ENCODE data around the gene TRIP13.
"Not testable (repeated sequence)": the region's sequence is repeated elsewhere in the genome, so short reads cannot be mapped to it uniquely, and the experiment has no call there.

TRIP13 gene, protein sequence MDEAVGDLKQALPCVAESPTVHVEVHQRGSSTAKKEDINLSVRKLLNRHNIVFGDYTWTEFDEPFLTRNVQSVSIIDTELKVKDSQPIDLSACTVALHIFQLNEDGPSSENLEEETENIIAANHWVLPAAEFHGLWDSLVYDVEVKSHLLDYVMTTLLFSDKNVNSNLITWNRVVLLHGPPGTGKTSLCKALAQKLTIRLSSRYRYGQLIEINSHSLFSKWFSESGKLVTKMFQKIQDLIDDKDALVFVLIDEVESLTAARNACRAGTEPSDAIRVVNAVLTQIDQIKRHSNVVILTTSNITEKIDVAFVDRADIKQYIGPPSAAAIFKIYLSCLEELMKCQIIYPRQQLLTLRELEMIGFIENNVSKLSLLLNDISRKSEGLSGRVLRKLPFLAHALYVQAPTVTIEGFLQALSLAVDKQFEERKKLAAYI

DNA sequence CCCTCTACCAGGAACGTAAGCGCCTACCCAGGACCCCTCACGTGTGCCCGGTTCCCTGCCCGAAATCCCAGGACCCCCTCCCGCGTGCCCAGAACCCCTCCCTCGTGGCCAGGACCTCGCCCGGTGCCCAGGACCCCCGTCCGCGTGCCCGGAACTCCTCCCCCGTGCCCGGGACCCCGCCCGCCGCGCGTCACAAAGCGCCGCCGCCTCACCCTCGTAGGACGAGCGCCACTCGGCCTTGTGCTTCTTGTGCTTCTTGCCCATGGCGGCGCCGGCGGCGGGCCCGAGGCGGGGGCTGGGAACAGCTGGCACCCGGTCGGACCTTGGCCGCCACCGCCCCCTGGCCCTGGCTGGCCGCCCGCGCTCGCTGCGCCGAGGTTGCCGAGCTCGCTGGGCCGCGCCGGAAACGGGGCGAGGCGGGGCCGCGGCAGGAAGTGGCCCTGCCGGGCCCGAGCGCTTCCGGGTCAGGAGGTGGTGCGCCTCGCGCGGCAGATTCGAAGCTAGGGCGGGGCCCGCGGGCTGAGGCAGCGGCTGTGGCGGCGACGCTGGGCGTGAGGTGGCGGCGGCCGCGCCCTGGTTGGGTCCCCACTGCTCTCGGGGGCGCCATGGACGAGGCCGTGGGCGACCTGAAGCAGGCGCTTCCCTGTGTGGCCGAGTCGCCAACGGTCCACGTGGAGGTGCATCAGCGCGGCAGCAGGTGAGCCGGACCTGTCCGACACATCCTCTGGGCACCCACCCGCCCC lies at the start of gene TRIP13, which contains the start of gene BRD9:
TRIP13 (plus strand) TSS at position 491 of the 743 bp plus-strand sequence; CDS start at position 606, 115 bp downstream.
BRD9 (minus strand) TSS at position 408 of the 743 bp plus-strand sequence; CDS start at position 264, 144 bp downstream.
- peak; percentile 79 for DNase-seq
- in situ Hi-C loops (cut with HindIII; ENCODE audit: low pct_ligation_motif_present, low pct_unique_long_range_greater_than_20kb, low sequenced_read_pairs) = no loop called here

DNA sequence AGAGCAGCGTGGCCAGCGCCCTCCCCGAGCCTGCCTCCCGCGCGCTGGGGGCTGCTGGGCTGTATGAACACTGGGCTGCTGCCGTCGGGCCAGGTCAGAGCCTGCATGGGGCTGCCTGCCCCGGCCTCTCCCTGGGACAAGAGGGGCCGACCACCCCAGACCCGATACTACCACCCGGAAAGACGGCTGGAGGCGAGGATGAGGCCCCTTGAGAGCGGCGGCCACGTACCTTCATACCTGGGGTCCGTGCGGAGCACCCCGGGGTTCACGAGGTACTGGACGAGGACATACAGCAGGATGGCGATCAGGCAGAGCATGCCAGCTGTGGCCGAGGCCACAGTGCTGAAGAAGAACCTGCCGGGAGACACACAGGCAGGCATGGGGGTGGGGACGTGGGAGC lies 49.3 kb upstream of the TRIP13 start:
- DNase-seq; in situ Hi-C loops (cut with HindIII; ENCODE audit: low pct_ligation_motif_present, low pct_unique_long_range_greater_than_20kb, low sequenced_read_pairs): not testable (repeated sequence)

DNA sequence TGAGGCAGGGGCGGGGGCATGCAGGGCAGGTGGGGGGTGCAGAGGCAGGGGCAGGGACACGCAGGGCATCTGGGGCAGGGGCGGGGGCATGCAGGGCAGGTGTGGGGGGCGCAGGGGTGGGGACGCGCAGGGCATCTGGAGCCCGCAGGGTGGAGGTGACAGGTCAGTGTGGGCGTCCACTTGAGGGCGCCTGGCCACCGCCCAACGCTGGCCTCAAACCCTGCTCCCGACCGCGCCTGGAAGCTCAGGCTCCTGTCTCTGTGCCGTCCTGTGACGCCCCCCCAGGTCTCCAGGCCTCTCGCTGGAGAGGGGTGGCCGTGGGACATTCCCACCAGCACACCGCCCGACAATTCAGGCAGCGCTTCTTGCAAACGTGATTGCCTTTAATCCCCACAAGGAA lies 48.8 kb upstream of the TRIP13 start:
- in situ Hi-C loops (cut with HindIII; ENCODE audit: low pct_ligation_motif_present, low pct_unique_long_range_greater_than_20kb, low sequenced_read_pairs); DNase-seq: not testable (repeated sequence)

DNA sequence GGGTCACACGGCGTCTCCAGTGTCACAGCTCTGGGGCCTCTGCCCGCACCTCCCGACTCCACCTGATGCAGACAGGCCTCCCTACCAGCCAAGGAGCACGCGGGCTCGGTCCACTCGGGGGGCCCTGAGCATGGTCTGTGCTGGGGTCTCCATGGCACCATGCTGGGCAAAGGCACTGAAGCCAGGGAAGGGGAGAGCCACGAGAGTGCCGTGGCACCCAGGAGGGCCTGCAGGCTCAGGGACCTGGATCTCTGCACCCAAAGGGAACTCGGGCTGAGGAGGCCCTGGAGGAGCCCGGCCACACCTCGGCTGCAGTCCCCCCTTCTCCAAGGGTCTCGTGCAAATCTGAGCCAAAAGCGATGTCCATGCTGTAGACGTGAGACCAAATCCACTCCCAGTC lies 48.3 kb upstream of the TRIP13 start:
- in situ Hi-C loops (cut with HindIII; ENCODE audit: low pct_ligation_motif_present, low pct_unique_long_range_greater_than_20kb, low sequenced_read_pairs); DNase-seq: not testable (repeated sequence)

DNA sequence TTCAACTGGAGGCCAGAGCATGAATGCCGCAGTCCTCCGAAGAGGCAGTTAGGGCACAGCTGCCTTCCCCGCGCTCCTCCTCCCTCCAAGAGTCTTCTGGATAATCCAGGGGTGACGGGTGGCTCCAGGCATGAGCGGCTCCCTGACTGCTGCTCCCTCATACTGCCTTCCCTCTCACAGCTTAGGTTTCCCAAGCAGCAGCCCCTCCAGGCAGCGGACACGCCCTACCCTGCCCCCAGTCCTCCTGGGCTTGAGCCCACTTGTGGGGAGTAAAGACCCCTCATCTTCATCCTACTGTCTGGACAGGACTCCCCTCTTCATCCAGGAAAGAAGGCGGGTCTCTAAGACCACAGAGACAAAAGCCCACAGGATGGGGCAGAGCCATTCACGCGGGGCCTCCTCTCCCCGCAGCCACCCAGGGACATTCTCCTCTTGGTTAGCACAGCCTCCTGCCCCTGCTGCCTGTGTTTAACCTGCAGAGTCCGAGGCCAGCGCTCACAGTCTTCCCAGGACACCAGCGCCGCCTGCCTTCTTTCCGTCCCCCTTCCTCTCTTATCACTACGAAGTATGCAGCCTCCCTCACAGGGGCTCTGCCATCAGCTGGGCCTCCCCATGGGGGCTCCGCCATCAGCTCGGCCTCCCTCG lies 47.5 kb upstream of the TRIP13 start:
- DNase-seq; in situ Hi-C loops (cut with HindIII; ENCODE audit: low pct_ligation_motif_present, low pct_unique_long_range_greater_than_20kb, low sequenced_read_pairs): not testable (repeated sequence)

DNA sequence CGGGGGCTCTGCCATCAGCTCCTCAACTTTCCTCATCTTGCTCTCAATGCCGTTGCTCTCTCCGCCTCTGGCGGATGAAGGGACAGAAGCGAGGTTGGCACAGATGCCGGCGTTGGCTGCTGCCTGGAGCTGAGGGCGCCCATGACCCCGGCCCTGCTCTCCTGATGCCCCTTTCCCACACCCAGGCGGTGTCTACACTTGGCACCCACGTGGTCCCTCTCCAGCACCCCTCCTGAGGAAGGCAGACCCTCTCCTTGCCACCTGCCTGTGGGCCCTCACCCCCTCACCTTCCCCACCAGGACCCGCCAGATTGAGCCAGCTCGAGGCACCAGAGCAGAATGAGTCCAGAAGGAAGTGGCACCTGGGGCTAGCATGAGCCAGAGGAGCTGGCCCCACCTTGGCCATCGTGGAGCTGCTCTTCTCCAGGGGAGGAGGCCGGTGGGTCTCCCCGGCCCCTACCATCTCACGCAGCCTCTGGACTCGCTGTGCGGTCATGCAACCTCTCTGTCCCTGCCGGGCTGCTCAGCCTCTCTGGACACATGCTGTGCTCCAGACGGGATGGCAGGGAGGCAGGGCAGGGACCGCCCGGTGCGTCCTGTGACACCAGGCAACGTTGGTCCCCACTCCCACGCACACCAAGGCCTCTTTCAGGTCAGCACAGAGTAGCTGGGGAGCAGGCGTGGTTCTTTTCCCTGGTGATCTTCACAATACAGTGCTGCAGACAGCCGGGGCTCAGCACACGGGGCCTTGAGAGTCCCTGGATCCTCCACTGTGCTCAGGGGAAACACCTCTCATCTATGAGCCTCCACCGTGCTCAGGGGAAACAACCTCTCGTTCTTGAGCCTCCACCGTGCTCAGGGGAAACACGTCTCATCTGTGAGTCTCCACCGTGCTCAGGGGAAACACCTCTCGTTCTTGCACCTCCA lies 46.7 kb upstream of the TRIP13 start:
- in situ Hi-C loops (cut with HindIII; ENCODE audit: low pct_ligation_motif_present, low pct_unique_long_range_greater_than_20kb, low sequenced_read_pairs); DNase-seq: not testable (repeated sequence)

DNA sequence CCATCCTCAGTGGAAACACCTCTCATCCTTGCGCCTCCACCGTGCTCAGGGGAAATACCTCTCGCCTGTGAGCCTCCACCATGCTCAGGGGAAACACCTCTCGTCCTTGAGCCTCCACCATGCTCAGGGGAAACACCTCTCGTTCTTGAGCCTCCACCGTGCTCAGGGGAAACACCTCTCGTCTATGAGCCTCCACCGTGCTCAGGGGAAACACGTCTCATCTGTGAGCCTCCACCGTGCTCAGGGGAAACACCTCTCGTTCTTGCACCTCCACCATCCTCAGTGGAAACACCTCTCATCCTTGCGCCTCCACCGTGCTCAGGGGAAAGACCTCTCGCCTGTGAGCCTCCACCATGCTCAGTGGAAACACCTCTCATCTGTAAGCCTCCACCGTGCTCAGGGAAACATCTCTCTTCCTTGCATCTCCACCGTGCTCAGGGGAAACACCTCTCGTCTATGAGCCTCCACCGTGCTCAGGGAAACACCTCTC lies 46.0 kb upstream of the TRIP13 start:
- in situ Hi-C loops (cut with HindIII; ENCODE audit: low pct_ligation_motif_present, low pct_unique_long_range_greater_than_20kb, low sequenced_read_pairs); DNase-seq: not testable (repeated sequence)

DNA sequence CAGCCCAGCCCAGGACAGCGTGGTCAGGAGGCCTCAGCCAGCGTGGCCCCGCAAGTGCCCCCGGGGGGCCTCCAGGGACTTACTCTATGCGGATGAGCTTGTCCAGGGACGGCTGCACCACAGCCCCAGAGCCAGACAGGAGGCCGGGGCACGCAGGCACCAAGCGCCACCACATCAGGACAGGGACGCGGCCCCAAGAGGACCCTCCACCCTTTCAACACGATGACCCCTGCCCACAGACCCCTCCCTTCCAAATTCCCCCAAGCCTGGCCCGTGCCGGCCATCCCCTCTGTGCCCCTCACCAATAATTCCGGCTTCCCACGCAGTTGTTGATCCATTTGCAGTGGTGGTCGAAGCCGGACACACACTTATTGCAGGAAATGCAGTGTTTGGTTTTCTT lies 45.5 kb upstream of the TRIP13 start:
- in situ Hi-C loops (cut with HindIII; ENCODE audit: low pct_ligation_motif_present, low pct_unique_long_range_greater_than_20kb, low sequenced_read_pairs); DNase-seq: not testable (repeated sequence)

DNA sequence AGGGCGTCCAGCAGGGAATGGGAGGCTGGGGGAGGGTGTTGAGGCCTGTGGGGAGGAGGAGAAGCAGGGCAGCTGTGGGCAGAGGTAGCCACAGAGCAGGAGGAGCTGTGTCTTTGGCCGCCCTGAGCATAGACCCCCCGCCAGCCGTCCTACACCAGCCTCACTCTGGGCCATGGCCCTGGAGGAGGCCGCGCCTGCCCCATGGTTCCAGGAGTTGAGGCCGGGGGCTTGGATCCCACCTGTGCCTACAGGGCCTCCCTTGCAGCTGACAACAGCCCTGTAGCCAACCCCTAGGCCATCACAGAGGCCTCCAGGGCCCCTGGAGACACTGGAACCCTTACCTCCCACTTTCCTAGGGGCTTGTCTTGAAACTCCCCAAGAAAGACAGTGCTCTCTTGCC lies 44.9 kb upstream of the TRIP13 start:
- DNase-seq; in situ Hi-C loops (cut with HindIII; ENCODE audit: low pct_ligation_motif_present, low pct_unique_long_range_greater_than_20kb, low sequenced_read_pairs): not testable (repeated sequence)

DNA sequence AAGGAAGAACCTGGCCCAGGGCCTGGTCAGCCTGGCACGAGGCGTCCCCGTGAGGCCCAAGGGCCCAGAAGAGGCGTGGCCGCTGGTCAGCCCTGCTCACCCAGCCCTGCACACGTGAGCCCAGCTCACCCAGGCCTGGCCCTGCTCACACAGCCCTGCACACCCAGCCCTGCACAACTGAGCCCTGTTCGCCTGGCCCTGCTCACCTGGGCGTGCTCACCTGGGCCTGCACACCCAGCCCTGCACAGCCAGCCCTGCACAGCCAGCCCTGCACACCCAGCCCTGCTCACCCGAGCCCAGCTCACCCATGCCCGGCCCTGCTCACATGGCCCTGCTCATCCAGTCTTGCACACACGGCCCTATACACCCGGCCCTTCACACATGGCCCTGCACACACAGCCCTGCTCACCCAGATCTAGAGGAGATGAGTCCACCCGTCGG lies 44.0 kb upstream of the TRIP13 start:
- in situ Hi-C loops (cut with HindIII; ENCODE audit: low pct_ligation_motif_present, low pct_unique_long_range_greater_than_20kb, low sequenced_read_pairs) = no loop called here
- no peak for DNase-seq

DNA sequence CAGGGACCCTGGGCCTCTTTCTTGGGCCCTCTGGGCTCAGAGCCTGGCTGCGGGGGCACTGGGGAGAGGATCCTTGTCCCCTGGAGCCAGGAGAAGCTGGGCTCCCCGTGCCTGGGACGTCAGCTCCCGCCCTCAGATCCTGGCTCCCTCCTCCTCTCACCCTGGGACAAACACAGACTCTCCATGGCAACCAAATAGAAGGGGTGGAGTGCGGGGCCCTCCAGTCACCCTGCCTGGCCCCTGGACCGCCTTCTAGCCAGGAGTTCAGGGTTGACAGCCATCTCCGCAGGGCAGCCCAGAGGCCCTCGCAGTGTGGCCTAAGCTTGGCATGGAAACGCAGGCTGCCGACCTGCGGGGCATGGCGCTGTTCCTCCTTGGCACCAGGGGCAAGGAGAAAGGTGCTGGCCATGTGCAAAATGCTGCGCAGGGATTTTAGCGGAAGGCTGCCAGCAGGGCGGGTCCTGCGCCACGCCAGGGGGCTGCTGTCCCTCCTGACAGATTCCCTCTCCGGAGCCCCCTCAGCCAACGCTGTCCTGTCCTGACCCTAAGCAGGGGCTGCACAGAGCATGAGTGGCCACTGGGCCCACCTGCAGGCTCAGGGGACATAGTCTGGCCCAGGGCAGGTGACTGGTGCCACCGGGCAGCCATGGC lies 42.9 kb upstream of the TRIP13 start:
- no peak for DNase-seq
- in situ Hi-C loops (cut with HindIII; ENCODE audit: low pct_ligation_motif_present, low pct_unique_long_range_greater_than_20kb, low sequenced_read_pairs) = no loop called here

DNA sequence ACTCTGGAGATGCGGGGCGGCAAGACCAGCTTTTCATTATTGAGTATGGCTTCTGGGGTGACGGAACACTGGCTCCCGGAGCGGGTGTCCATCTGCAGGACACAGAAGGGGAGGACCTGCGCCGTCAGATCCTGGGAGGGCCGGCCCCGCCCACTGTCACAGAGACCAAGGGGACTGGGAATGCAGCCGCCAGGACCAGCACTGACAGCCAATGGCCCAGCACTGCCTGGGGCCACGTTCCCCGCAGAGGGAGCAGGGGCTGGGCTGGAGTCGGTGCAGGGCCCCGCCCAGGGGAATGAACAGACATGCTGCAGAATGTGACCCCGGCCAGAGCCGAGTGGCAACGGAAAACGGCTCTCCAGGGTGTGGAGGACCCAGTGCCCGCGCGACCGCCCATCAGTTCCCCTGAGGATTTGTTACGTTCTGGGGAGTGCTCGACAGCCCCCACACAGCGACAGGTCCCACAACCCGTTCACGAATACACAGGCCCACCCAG lies 42.1 kb upstream of the TRIP13 start, which contains the start of gene ZDHHC11:
ZDHHC11 (minus strand) TSS at position 476 of the 496 bp plus-strand sequence; CDS start at position 92, 384 bp downstream.
- in situ Hi-C loops (cut with HindIII; ENCODE audit: low pct_ligation_motif_present, low pct_unique_long_range_greater_than_20kb, low sequenced_read_pairs) = no loop called here
- no peak for DNase-seq

DNA sequence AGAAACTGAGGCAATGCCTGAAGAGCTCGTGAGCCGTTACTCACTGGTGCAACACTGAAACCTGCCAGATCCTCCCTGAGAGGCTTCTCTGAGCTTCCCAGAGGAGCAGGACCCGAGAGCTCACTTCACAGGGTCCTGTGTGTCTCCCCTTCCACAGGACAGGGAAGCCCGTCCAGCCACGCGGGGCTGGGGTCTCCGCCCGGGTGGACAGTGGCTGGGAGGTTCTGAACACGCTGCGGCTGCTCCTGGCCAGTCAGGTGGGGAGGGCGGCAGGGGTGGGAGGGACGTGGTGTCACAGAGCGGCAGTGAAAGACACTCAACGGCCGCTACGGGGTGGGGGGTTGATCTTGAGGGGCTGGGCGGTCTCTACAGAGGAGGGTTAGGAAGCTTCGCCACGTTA lies 41.6 kb upstream of the TRIP13 start:
- in situ Hi-C loops (cut with HindIII; ENCODE audit: low pct_ligation_motif_present, low pct_unique_long_range_greater_than_20kb, low sequenced_read_pairs) = no loop called here
- DNase-seq = no peak

DNA sequence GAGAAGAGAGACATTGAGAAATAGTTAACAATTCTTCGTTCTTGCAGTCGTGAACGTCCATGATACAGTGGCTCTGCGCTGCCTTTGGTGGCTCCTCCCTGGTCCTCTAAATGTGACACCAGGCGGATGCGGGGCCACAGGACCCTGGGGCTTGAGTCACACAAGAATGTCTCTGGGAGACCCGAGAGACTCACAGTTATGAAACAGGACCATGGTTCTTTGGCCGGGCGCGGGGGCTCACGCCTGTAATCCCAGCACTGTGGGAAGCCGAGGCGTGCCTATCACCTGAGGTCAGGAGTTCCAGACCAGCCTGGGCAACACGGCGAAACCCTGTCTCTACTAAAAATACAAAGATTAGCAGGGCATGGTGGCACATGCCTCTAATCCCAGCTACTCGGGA lies 41.1 kb upstream of the TRIP13 start:
- in situ Hi-C loops (cut with HindIII; ENCODE audit: low pct_ligation_motif_present, low pct_unique_long_range_greater_than_20kb, low sequenced_read_pairs) = no loop called here
- no peak for DNase-seq

DNA sequence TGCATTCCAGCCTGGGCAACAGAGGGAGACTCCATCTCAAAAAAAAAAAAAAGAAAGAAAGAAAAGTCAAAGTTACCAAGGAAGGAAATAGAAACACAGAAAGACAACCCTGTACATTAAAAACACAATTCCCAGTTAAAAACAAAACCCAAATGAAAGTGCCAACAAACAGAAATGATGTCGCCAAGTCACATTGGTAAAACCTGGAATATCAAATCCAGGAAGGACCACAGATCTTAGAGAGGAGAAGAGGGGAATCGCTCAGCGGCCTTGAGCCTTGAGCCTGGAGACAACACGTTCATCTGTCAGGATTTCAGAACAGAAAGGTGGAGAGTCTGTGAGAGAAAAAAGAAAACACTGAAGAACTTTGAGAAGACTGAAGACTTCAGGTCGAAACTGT lies 40.7 kb upstream of the TRIP13 start:
- no peak for DNase-seq
- in situ Hi-C loops (cut with HindIII; ENCODE audit: low pct_ligation_motif_present, low pct_unique_long_range_greater_than_20kb, low sequenced_read_pairs) = no loop called here

DNA sequence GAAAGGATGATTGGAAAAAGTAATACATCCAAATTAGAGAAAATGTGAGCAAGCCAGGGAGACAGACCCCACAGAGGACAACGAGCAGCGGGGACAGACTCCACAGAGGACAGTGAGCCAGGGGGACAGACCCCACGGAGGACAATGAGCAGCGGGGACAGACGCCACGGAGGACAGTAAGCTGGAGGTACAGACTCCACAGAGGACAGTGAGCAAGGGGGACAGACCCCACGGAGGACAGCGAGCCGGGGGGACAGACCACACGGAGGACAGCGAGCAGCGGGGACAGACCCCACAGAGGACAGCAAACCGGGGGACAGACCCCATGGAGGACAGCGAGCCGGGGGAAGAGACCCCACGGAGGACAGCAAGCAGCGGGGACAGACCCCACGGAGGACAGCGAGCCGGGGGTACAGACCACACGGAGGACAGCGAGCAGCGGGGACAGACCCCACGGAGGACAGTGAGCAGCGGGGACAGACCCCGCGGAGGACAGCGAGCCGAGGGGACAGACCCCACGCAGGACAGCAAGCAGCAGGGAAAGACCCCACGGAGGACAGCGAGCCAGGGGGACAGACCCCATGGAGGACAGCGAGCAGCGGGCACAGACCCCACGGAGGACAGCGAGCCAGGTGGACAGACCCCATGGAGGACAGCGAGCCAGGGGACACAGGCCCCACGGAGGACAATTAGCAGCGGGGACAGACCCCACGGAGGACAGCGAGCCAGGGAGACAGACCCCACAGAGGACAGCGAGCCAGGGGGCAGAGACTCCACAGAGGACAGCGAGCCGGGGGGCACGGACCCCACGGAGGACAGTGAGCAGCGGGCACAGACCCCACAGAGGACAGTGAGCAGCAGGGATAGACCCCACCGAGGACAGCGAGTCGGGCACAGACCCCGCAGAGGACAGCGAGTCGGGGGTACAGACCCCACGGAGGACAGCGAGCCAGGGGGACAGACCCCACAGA lies 40.0 kb upstream of the TRIP13 start:
- DNase-seq = no peak
- in situ Hi-C loops (cut with HindIII; ENCODE audit: low pct_ligation_motif_present, low pct_unique_long_range_greater_than_20kb, low sequenced_read_pairs) = no loop called here
